ENCODE results near the gene LRRC7.

LRRC7 gene

DNA sequence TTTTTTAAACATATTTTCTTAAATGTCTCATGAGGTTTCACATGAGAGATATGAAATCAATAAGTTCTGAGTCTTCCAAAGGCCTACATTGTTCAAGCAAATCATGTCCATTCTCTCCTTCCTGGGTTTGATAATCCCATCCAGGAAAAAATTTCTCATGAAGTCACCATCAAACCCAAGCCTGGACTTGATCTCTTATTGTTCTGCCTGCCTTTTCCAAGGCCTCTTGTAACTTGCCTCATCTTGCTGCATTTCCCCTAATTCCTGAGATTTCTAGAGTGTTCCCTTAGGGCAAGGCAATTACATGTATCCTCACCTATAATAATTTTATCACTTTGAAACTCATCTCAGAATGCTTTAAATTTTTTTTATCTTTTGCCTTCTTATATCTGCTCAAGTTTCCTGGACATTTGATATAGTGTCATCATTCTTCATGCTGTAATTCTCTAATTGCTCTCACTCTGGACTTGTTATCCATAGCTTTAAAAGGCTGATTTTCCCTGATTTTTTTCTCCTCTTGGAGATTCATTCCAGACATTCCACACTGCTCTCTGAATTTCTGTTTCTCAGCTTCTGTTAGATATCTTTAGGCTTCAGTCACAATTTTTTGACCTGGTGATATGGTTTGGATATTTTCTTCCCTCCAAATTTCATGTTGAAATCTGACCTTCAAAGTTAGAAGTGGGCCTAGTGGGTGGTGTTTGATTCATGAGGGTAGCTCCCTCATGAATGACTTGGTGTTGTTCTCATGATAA lies 126.4 kb downstream of the LRRC7 start:
- TF ChIP-seq, protein P1, sequence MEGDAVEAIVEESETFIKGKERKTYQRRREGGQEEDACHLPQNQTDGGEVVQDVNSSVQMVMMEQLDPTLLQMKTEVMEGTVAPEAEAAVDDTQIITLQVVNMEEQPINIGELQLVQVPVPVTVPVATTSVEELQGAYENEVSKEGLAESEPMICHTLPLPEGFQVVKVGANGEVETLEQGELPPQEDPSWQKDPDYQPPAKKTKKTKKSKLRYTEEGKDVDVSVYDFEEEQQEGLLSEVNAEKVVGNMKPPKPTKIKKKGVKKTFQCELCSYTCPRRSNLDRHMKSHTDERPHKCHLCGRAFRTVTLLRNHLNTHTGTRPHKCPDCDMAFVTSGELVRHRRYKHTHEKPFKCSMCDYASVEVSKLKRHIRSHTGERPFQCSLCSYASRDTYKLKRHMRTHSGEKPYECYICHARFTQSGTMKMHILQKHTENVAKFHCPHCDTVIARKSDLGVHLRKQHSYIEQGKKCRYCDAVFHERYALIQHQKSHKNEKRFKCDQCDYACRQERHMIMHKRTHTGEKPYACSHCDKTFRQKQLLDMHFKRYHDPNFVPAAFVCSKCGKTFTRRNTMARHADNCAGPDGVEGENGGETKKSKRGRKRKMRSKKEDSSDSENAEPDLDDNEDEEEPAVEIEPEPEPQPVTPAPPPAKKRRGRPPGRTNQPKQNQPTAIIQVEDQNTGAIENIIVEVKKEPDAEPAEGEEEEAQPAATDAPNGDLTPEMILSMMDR (conservative IDR thresholded peaks at IDR 0.05): no peak
- no peak for TF ChIP-seq ZFX (IDR thresholded peaks at IDR 0.05)
- no peak overlapping the region for H3K27ac ChIP-seq

DNA sequence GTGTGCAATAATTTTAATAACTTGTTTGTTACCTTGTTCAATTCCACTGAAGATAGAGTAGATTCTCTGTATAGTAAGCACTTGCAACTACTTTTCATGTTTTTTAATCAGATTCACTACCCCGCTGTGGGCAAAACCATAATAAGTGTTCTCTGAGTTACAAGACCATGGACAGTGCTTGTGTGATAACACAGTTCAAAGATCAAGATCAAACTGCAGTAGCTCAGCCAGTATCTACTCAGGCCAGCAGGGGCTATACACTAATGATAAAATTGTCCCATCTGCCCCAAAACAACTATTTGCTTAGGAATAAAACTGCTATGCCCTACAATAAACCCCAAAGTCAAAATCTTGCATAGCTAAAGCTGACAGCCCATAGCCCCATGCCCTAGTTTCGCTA lies 129.6 kb downstream of the LRRC7 start:
- H3K27ac ChIP-seq: no peak overlapping the region
- no peak for TF ChIP-seq ZFX (IDR thresholded peaks at IDR 0.05)
- TF ChIP-seq, protein P1 (conservative IDR thresholded peaks at IDR 0.05): no peak

DNA sequence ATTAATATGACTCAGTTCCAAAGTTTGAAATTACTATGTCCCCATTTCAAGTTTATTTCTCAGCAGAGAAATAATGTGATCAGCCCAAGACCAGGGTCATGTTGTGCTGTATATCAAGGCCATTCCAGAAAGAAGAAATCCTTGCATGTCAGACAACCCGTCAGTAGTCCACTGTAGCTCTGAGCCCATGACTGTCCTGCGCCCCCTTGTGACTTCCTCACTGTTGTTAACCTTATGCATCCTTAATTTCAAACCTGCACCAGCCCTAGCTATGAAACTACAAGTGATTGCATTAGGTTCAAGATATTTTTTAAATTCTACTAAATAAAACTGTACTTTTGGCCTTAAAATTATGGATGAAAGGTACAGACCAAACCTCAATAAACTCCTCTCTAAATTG lies 133.0 kb downstream of the LRRC7 start:
- TF ChIP-seq, protein P1 (conservative IDR thresholded peaks at IDR 0.05): peak; percentile 74
- no peak for TF ChIP-seq ZFX (IDR thresholded peaks at IDR 0.05)
- no peak overlapping the region for H3K27ac ChIP-seq

DNA sequence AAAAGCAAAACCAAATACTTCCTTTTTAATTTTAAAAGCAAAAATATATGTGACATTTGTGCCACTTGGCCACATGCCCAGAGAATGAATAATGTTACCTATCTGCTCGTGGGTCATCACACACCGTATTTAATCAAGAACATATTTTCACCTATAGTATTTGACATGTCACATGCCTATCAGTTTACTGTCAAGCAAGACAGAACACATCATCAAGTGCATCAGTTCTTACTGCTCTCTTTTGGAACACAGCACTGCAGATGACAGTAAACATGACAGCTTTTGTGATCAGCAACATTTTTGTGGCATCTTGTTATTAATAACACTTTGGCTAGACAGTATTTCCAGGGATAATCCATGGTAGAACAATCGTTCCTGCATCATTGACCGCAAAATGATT lies 134.4 kb downstream of the LRRC7 start:
- H3K27ac ChIP-seq: no peak overlapping the region
- no peak for TF ChIP-seq ZFX (IDR thresholded peaks at IDR 0.05)
- TF ChIP-seq, protein P1 (conservative IDR thresholded peaks at IDR 0.05): no peak

DNA sequence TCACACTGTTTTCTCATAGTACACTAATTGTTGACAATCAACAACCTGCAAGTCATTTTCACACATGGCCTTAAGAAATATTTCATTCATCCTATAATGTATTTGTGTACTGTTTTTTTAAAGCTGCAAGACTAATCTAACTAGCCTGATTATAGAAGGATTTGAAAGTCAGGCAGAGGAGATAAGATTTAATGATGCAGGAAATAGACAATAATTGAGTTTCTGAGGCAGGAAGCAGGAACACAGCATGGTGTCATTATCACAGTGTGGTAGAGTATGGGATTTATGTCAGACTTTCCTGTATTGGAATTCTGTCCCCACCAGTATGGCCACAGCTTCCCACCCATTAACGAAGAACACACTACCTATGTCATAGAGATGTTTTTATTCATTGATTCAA lies 138.8 kb downstream of the LRRC7 start:
- TF ChIP-seq ZFX (IDR thresholded peaks at IDR 0.05): no peak
- TF ChIP-seq, protein P1 (conservative IDR thresholded peaks at IDR 0.05): no peak
- no peak overlapping the region for H3K27ac ChIP-seq

DNA sequence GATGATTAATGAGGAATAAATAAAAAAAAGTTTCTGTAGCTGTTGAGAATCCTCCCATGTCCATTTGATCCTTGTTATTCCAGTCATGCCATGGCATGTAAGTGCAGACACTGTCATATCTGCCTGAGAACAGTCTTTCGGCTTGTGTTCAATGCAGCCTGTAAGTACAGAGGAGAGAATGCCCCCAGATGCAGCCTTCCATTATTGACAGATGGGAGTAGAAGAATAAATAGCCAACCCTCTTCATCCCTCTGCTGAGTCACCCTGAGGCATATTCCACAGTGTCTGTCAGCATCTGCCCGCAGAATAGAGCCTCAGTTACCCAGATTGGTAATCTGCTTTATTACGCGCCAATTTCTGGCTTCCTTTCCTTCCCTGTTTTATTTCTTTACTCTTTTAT lies 139.4 kb downstream of the LRRC7 start:
- no peak overlapping the region for H3K27ac ChIP-seq
- TF ChIP-seq, protein P1 (conservative IDR thresholded peaks at IDR 0.05): no peak
- no peak for TF ChIP-seq ZFX (IDR thresholded peaks at IDR 0.05)

DNA sequence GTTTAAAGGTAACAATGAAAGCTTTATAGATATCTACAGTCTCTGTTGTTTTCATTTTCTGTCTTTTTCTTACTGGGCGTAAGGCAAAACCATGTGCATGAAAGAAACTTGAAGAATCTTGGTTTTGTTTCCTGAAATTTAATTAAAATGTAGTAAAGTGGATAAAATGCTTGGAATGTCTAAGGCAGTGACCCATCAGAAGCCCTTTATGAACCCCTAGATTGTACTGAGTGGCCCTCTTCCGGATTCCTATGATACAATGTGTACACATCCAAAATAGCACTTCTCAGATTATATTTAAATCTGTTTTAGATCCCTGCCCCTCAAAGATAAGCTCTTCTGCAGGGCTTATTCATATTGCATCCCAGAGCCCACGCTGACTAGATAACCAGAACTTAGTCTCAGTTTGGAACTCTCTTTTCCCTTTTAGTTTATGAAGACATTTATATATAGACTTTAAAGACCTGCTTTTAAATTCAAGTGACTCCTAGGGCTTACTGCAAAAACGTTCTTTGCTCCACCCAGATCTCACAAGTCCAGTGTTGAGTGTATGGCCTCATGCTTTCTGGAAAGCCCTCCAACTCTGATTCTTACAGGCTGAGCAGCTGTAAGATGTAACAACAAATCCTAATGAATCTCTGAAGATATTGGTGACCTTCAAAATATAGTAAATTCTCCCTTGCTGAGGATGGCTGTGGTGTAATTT lies 142.9 kb downstream of the LRRC7 start:
- H3K27ac ChIP-seq: no peak overlapping the region
- TF ChIP-seq, protein P1 (conservative IDR thresholded peaks at IDR 0.05): no peak
- TF ChIP-seq ZFX (IDR thresholded peaks at IDR 0.05): no peak

Measured in C4-2B (cell line).